Loucy (cell line): ENCODE measurements around the gene RPL4.
"Not testable (repeated sequence)": the region's sequence is repeated elsewhere in the genome, so short reads cannot be mapped to it uniquely, and the experiment has no call there.

ENCODE experiments used
- H2AFZ ChIP-seq: fragments of 200-600 bp; sonication (generic); 2 replicates; pipeline ENCODE4 v1.6.0; 2016; ENCODE audit warnings: antibody characterized with exemption, mild to moderate bottlenecking, low read length, moderate library complexity
- H3F3A ChIP-seq: fragments of 200-600 bp; 2 replicates; pipeline ENCODE4 v1.6.0; 2016; ENCODE audit warnings: antibody characterized with exemption, low read depth, mild to moderate bottlenecking
- H3K27me3 ChIP-seq: fragments of 200-600 bp; sonication (generic); 2 replicates; pipeline ENCODE4 v1.6.1; 2014; ENCODE audit warnings: low read length, mild to moderate bottlenecking; ENCODE audit not compliant: insufficient read depth, poor library complexity, severe bottlenecking
- H3K36me3 ChIP-seq: fragments of 200-600 bp; sonication (generic); 2 replicates; pipeline ENCODE4 v1.6.1; 2016; ENCODE audit warnings: low read length; ENCODE audit not compliant: insufficient read depth
- H3K4me1 ChIP-seq: fragments of 200-600 bp; sonication (generic); 2 replicates; pipeline ENCODE4 v1.5.1; 2014; ENCODE audit warnings: low read length, mild to moderate bottlenecking; ENCODE audit not compliant: insufficient read depth, poor library complexity, severe bottlenecking
- H3K4me2 ChIP-seq: fragments of 200-600 bp; sonication (generic); 2 replicates; pipeline ENCODE4 v1.6.0; 2014; ENCODE audit warnings: antibody characterized with exemption, low read length, low read depth, mild to moderate bottlenecking; ENCODE audit not compliant: poor library complexity, severe bottlenecking
- H3K4me3 ChIP-seq: fragments of 200-600 bp; sonication (generic); 2 replicates; pipeline ENCODE4 v1.5.1; 2014; ENCODE audit warnings: low read length, mild to moderate bottlenecking, mixed read lengths; ENCODE audit not compliant: poor library complexity, severe bottlenecking
- H3K79me2 ChIP-seq: fragments of 200-600 bp; sonication (generic); 2 replicates; pipeline ENCODE4 v1.6.1; 2014; ENCODE audit warnings: low read length; ENCODE audit not compliant: insufficient read depth
- H3K9ac ChIP-seq: fragments of 200-600 bp; sonication (generic); 2 replicates; pipeline ENCODE4 v1.6.0; 2014; ENCODE audit warnings: mild to moderate bottlenecking, low read depth, low read length, moderate library complexity; ENCODE audit not compliant: poor library complexity, severe bottlenecking
- H3K9me2 ChIP-seq: fragments of 200-600 bp; sonication (generic); replicated peaks from 2 replicates; pipeline ENCODE4 v1.6.1; 2016; ENCODE audit warnings: low read depth, low read length, mixed read lengths
- H3K9me3 ChIP-seq: fragments of 200-600 bp; sonication (generic); 2 replicates; pipeline ENCODE4 v1.6.1; 2014; ENCODE audit warnings: mild to moderate bottlenecking, antibody characterized with exemption, low read length, low read depth; ENCODE audit not compliant: insufficient read depth
- H4K20me1 ChIP-seq: fragments of 200-600 bp; sonication (generic); 2 replicates; pipeline ENCODE4 v1.6.0; 2014; ENCODE audit warnings: antibody characterized with exemption, low read length, mild to moderate bottlenecking; ENCODE audit not compliant: insufficient read depth, poor library complexity, severe bottlenecking
- CTCF ChIP-seq: fragments of 200-600 bp; sonication (generic); conservative IDR thresholded peaks from 2 replicates; pipeline ENCODE4 v1.5.1; 2014; ENCODE audit warnings: mild to moderate bottlenecking, antibody characterized with exemption, low read length
- EZH2phosphoT487 ChIP-seq: fragments of 200-600 bp; IDR thresholded peaks from 2 replicates; pipeline ENCODE4 v1.6.1; 2018; ENCODE audit warnings: antibody characterized with exemption, mild to moderate bottlenecking, moderate library complexity, borderline replicate concordance

The RPL4 gene

GRCh38 chr15:66502491-66502890 is 2.2 kb downstream of the RPL4 start:
- H4K20me1 ChIP-seq, result peaks cover 67% of the 10 kb centered on the region

GRCh38 chr15:66500346-66500745 is 4.3 kb downstream of the RPL4 start:
- not testable (repeated sequence) for H2AFZ ChIP-seq, H3K9me2 ChIP-seq, H3K27me3 ChIP-seq, H3K4me3 ChIP-seq, H3K9me3 ChIP-seq, H3K9ac ChIP-seq
- H3K36me3 ChIP-seq, result peaks cover 59% of the 10 kb centered on the region
- peaks cover 27% of the 10 kb centered on the region for H3F3A ChIP-seq
- peaks cover 36% of the 10 kb centered on the region for H3K4me1 ChIP-seq
- peak overlapping the region; percentile 88 for H3K4me2 ChIP-seq
- H4K20me1 ChIP-seq, result peaks cover 72% of the 10 kb centered on the region
- peaks cover 83% of the 10 kb centered on the region for H3K79me2 ChIP-seq

More at GRCh38 chr15:66502491-66502890, 2.2 kb downstream of the RPL4 start:
- peaks cover 7% of the 10 kb centered on the region for H3K27me3 ChIP-seq
- H3K79me2 ChIP-seq, result peaks cover 82% of the 10 kb centered on the region
- H3K4me1 ChIP-seq, result peaks cover 43% of the 10 kb centered on the region
- H3K36me3 ChIP-seq, result peaks cover 53% of the 10 kb centered on the region
- no peaks in the 10 kb centered on the region for H3K9me2 ChIP-seq
- H2AFZ ChIP-seq, result no peak overlapping the region
- H3K4me3 ChIP-seq, result peak overlapping the region; percentile 99
- peaks cover 27% of the 10 kb centered on the region for H3F3A ChIP-seq
- H3K9ac ChIP-seq, result peak overlapping the region; percentile 97
- H3K4me2 ChIP-seq, result peak overlapping the region; percentile 88
- no peaks in the 10 kb centered on the region for H3K9me3 ChIP-seq
- TF ChIP-seq CTCF (no peak), EZH2phosphoT487 (no peak)

GRCh38 chr15:66498501-66499386 is 5.9 kb downstream of the RPL4 start:
- H3K4me1 ChIP-seq, result peaks cover 31% of the 10 kb centered on the region
- H3K27me3 ChIP-seq, result peaks cover under 1% of the 10 kb centered on the region
- no peak overlapping the region for H2AFZ ChIP-seq
- peaks cover 75% of the 10 kb centered on the region for H3K79me2 ChIP-seq
- H3K4me2 ChIP-seq, result peak overlapping the region; percentile 37
- no peaks in the 10 kb centered on the region for H3K9me2 ChIP-seq
- peaks cover 74% of the 10 kb centered on the region for H3K36me3 ChIP-seq
- H4K20me1 ChIP-seq, result peaks cover 64% of the 10 kb centered on the region
- H3K9me3 ChIP-seq, result no peaks in the 10 kb centered on the region
- TF ChIP-seq CTCF (peak; percentile 64), EZH2phosphoT487 (no peak)
- no peak overlapping the region for H3K4me3 ChIP-seq
- no peak overlapping the region for H3K9ac ChIP-seq
- H3F3A ChIP-seq, result peaks cover 27% of the 10 kb centered on the region
